Measurements from ENCODE around the gene HSD17B14. TPM values are rescaled to one million over a fixed set of nuclear protein-coding genes. Genes with fewer than 3 reads are reported as not detected.

Gene HSD17B14
- total and polyA plus RNA-seq, 9 of the 15 experiments (the other 6 are each of a cell fraction or from before 2014, with no cell fraction given): 0.16 TPM; not detected in 8

DNA sequence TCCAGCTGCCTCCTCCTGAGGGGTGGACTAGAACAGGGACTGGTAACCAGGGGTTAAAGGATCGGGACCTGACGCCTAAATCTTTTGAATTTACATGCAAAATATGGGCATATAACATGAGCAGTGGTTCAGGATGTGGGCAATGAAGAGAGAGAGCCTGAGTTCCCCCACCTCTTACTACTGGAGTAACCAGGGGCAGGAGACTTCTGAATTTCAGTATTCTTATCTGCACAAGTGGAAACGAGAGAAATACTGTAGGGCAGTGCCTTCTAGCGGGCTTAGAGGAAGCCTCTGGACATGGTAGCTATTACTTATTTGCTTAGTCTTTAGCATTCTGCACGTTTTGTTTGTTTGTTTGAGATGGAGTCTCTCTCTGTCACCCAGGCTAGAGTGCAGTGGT is 51.8 kb downstream of the HSD17B14 start (continued):
- TF ChIP-seq, protein P1, sequence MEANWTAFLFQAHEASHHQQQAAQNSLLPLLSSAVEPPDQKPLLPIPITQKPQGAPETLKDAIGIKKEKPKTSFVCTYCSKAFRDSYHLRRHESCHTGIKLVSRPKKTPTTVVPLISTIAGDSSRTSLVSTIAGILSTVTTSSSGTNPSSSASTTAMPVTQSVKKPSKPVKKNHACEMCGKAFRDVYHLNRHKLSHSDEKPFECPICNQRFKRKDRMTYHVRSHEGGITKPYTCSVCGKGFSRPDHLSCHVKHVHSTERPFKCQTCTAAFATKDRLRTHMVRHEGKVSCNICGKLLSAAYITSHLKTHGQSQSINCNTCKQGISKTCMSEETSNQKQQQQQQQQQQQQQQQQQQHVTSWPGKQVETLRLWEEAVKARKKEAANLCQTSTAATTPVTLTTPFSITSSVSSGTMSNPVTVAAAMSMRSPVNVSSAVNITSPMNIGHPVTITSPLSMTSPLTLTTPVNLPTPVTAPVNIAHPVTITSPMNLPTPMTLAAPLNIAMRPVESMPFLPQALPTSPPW (CRISPR knock-in tag; IDR thresholded peaks at IDR 0.05): peak; percentile 65
- no peak for TF ChIP-seq NR2F6 (CRISPR knock-in tag; IDR thresholded peaks at IDR 0.05)
- peak; percentile 36; the same call in 1 of the 2 replicates for TF ChIP-seq EP300 (IDR thresholded peaks at IDR 0.05; ENCODE audit: low read length)
- TF ChIP-seq, protein P2, sequence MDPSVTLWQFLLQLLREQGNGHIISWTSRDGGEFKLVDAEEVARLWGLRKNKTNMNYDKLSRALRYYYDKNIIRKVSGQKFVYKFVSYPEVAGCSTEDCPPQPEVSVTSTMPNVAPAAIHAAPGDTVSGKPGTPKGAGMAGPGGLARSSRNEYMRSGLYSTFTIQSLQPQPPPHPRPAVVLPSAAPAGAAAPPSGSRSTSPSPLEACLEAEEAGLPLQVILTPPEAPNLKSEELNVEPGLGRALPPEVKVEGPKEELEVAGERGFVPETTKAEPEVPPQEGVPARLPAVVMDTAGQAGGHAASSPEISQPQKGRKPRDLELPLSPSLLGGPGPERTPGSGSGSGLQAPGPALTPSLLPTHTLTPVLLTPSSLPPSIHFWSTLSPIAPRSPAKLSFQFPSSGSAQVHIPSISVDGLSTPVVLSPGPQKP (CRISPR knock-in tag; IDR thresholded peaks at IDR 0.05): no peak
- no peak for TF ChIP-seq CBX1 (IDR thresholded peaks at IDR 0.05; ENCODE audit: low read depth)
- TF ChIP-seq, protein P3, sequence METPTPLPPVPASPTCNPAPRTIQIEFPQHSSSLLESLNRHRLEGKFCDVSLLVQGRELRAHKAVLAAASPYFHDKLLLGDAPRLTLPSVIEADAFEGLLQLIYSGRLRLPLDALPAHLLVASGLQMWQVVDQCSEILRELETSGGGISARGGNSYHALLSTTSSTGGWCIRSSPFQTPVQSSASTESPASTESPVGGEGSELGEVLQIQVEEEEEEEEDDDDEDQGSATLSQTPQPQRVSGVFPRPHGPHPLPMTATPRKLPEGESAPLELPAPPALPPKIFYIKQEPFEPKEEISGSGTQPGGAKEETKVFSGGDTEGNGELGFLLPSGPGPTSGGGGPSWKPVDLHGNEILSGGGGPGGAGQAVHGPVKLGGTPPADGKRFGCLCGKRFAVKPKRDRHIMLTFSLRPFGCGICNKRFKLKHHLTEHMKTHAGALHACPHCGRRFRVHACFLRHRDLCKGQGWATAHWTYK (CRISPR knock-in tag; IDR thresholded peaks at IDR 0.05): 0 out of 2 replicates have a peak, but pooled peaks have one; percentile 21
- 0 out of 2 replicates have a peak, but pooled peaks have one; percentile 46 for TF ChIP-seq L3MBTL2 (IDR thresholded peaks at IDR 0.05)
- TF ChIP-seq NBN (IDR thresholded peaks at IDR 0.05; ENCODE audit: low read depth): peak; percentile 78; the same call in 1 of the 2 replicates
- TF ChIP-seq ETS2 (tag; IDR thresholded peaks at IDR 0.05; ENCODE audit: borderline replicate concordance, poor library complexity, severe bottlenecking): no peak
- TF ChIP-seq CHD1 (IDR thresholded peaks at IDR 0.05; ENCODE audit: low read length): no peak
- no peak for TF ChIP-seq E2F5 (CRISPR knock-in tag; IDR thresholded peaks at IDR 0.05)
- TF ChIP-seq, protein P4, sequence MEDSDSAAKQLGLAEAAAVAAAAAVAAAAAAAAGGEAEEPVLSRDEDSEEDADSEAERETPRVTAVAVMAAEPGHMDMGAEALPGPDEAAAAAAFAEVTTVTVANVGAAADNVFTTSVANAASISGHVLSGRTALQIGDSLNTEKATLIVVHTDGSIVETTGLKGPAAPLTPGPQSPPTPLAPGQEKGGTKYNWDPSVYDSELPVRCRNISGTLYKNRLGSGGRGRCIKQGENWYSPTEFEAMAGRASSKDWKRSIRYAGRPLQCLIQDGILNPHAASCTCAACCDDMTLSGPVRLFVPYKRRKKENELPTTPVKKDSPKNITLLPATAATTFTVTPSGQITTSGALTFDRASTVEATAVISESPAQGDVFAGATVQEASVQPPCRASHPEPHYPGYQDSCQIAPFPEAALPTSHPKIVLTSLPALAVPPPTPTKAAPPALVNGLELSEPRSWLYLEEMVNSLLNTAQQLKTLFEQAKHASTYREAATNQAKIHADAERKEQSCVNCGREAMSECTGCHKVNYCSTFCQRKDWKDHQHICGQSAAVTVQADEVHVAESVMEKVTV (CRISPR knock-in tag; IDR thresholded peaks at IDR 0.05): peak; percentile 94
- TF ChIP-seq HCFC1 (IDR thresholded peaks at IDR 0.05; ENCODE audit: low read depth, low read length): 0 out of 2 replicates have a peak, but pooled peaks have one; percentile 18
- TF ChIP-seq MLLT1 (IDR thresholded peaks at IDR 0.05): no peak
- TF ChIP-seq FUS (optimal IDR thresholded peaks at IDR 0.05; ENCODE audit: low read depth, low read length): no peak
- peak; percentile 58 for TF ChIP-seq EP400 (IDR thresholded peaks at IDR 0.05)
- TF ChIP-seq KDM1A (IDR thresholded peaks at IDR 0.05): no peak
- no peak for TF ChIP-seq ZFP36 (IDR thresholded peaks at IDR 0.05; ENCODE audit: low read depth, low read length, partially characterized antibody)
- TF ChIP-seq MLX (CRISPR knock-in tag; conservative IDR thresholded peaks at IDR 0.05): no peak
- TF ChIP-seq POLR2AphosphoS5 (IDR thresholded peaks at IDR 0.05; ENCODE audit: control insufficient read depth, insufficient read depth, low read depth, low read length): no peak

Measured in K562 (cell line).